SK-N-SH treated with all-trans-retinoic acid at 6 μM for 48 hours (cell line): ENCODE data around the gene PRCP.

Source experiments
- BACH2 ChIP-seq: fragments of 250-450 bp; sonication (Bioruptor Pico); IDR thresholded peaks from 2 replicates; pipeline ENCODE4 v1.9.0; 2021; ENCODE audit warnings: mild to moderate bottlenecking, borderline replicate concordance
- GLIS3 ChIP-seq: fragments of 250-450 bp; sonication (Bioruptor Pico); IDR thresholded peaks from 2 replicates; pipeline ENCODE4 v1.5.0; 2020; ENCODE audit warnings: mild to moderate bottlenecking, moderate library complexity
- OSR1 ChIP-seq: fragments of 250-450 bp; sonication (Bioruptor Pico); IDR thresholded peaks from 2 replicates; pipeline ENCODE4 v1.8.0; 2022; ENCODE audit warnings: moderate library complexity, mild to moderate bottlenecking, inconsistent platforms
- RARB ChIP-seq: fragments of 250-450 bp; sonication (Bioruptor Pico); IDR thresholded peaks from 2 replicates; pipeline ENCODE4 v1.8.0; 2021; ENCODE audit warnings: mild to moderate bottlenecking, moderate library complexity
- SNAI2 ChIP-seq: fragments of 250-450 bp; sonication (Bioruptor Pico); IDR thresholded peaks from 2 replicates; pipeline ENCODE4 v1.5.0; 2020; ENCODE audit warnings: mild to moderate bottlenecking, moderate library complexity
- ZC3H10 ChIP-seq: fragments of 250-450 bp; sonication (Bioruptor Pico); IDR thresholded peaks from 2 replicates; pipeline ENCODE4 v1.5.1; 2021; ENCODE audit warnings: mild to moderate bottlenecking, moderate library complexity
- ZFP3 ChIP-seq: fragments of 250-450 bp; sonication (Bioruptor Pico); IDR thresholded peaks from 2 replicates; pipeline ENCODE4 v1.5.0; 2020; ENCODE audit warnings: mild to moderate bottlenecking, moderate library complexity
- ZFP30 ChIP-seq: fragments of 450-650 bp; formaldehyde crosslinking; IDR thresholded peaks from 2 replicates; pipeline ENCODE4 v1.5.0; 2022; ENCODE audit warnings: mild to moderate bottlenecking, moderate library complexity
- ZNF565 ChIP-seq: fragments of 450-650 bp; formaldehyde crosslinking; conservative IDR thresholded peaks from 2 replicates; pipeline ENCODE4 v1.5.0; 2020; ENCODE audit warnings: low read depth, mild to moderate bottlenecking, moderate library complexity
- ZNF70 ChIP-seq: fragments of 450-650 bp; formaldehyde crosslinking; IDR thresholded peaks from 2 replicates; pipeline ENCODE4 v1.5.0; 2020; ENCODE audit warnings: mild to moderate bottlenecking, moderate library complexity
- TF ChIP-seq, protein P1 (sequence below): fragments of 250-450 bp; sonication (Bioruptor Pico); IDR thresholded peaks from 2 replicates; pipeline ENCODE4 v1.8.0; 2020; ENCODE audit warnings: mild to moderate bottlenecking, moderate library complexity, borderline replicate concordance
- TF ChIP-seq, protein P2 (sequence below): fragments of 250-450 bp; sonication (Bioruptor Pico); IDR thresholded peaks from 2 replicates; pipeline ENCODE4 v1.5.1; 2020; ENCODE audit warnings: low read depth, mild to moderate bottlenecking, moderate library complexity
- TF ChIP-seq, protein P3 (sequence below): fragments of 250-450 bp; sonication (Bioruptor Pico); IDR thresholded peaks from 2 replicates; pipeline ENCODE4 v1.5.1; 2021; ENCODE audit warnings: mild to moderate bottlenecking, moderate library complexity

- no peak for TF ChIP-seq SNAI2
- TF ChIP-seq ZFP30 (CRISPR knock-in tag) = no peak
- no peak for TF ChIP-seq RARB
- TF ChIP-seq GLIS3 (CRISPR knock-in tag) = no peak
- no peak for TF ChIP-seq ZFP3 (CRISPR knock-in tag)
- no peak for TF ChIP-seq OSR1 (CRISPR knock-in tag)
- TF ChIP-seq, protein P1, sequence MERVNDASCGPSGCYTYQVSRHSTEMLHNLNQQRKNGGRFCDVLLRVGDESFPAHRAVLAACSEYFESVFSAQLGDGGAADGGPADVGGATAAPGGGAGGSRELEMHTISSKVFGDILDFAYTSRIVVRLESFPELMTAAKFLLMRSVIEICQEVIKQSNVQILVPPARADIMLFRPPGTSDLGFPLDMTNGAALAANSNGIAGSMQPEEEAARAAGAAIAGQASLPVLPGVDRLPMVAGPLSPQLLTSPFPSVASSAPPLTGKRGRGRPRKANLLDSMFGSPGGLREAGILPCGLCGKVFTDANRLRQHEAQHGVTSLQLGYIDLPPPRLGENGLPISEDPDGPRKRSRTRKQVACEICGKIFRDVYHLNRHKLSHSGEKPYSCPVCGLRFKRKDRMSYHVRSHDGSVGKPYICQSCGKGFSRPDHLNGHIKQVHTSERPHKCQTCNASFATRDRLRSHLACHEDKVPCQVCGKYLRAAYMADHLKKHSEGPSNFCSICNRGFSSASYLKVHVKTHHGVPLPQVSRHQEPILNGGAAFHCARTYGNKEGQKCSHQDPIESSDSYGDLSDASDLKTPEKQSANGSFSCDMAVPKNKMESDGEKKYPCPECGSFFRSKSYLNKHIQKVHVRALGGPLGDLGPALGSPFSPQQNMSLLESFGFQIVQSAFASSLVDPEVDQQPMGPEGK (CRISPR knock-in tag) = no peak
- TF ChIP-seq ZNF70 (CRISPR knock-in tag) = no peak
- TF ChIP-seq, protein P2, sequence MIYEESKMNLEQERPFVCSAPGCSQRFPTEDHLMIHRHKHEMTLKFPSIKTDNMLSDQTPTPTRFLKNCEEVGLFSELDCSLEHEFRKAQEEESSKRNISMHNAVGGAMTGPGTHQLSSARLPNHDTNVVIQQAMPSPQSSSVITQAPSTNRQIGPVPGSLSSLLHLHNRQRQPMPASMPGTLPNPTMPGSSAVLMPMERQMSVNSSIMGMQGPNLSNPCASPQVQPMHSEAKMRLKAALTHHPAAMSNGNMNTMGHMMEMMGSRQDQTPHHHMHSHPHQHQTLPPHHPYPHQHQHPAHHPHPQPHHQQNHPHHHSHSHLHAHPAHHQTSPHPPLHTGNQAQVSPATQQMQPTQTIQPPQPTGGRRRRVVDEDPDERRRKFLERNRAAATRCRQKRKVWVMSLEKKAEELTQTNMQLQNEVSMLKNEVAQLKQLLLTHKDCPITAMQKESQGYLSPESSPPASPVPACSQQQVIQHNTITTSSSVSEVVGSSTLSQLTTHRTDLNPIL (CRISPR knock-in tag) = no peak
- TF ChIP-seq ZC3H10 (CRISPR knock-in tag) = no peak
- TF ChIP-seq, protein P3, sequence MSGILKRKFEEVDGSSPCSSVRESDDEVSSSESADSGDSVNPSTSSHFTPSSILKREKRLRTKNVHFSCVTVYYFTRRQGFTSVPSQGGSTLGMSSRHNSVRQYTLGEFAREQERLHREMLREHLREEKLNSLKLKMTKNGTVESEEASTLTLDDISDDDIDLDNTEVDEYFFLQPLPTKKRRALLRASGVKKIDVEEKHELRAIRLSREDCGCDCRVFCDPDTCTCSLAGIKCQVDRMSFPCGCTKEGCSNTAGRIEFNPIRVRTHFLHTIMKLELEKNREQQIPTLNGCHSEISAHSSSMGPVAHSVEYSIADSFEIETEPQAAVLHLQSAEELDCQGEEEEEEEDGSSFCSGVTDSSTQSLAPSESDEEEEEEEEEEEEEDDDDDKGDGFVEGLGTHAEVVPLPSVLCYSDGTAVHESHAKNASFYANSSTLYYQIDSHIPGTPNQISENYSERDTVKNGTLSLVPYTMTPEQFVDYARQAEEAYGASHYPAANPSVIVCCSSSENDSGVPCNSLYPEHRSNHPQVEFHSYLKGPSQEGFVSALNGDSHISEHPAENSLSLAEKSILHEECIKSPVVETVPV (CRISPR knock-in tag) = no peak
- TF ChIP-seq ZNF565 = no peak
- TF ChIP-seq BACH2 (CRISPR knock-in tag) = no peak
Measured at GRCh38 chr11:82930229-82930628, 30.0 kb upstream of the PRCP start.
